Right lobe of liver (tissue), 6 donors: Measurements from ENCODE around the gene CREBBP. TPM values are rescaled to one million over a fixed set of nuclear protein-coding genes. Genes with fewer than 3 reads are reported as not detected.

Experiments used
- ATAC-seq, 4 donors: fragments of 200-7000 bp; cut with Tn5 transposase; one replicate each; pipeline ENCODE4 v1.9.1; 2020; ENCODE audit warnings: mild to moderate bottlenecking in 4 of 4, moderate library complexity in 4 of 4
- DNase-seq, 3 donors: peaks; one replicate each; pipeline ENCODE4 v3.0.0-alpha.2; 2020
- H3K27ac ChIP-seq, 3 donors: fragments of 200-600 bp; one replicate each; pipeline ENCODE4 v1.8.0; 2022
- H3K27me3 ChIP-seq, 2 donors: fragments of 200-600 bp; one replicate each; pipeline ENCODE4 v1.8.0; 2022
- H3K36me3 ChIP-seq, 4 donors: fragments of 200-600 bp; sonication (generic) in 1 of 4; one replicate each; pipeline versions ENCODE4 v1.5.1 to v1.8.0; 2017 to 2022; ENCODE audit warnings: control low read depth in 1 of 4
- H3K4me1 ChIP-seq, 4 donors: fragments of 200-600 bp; sonication (generic) in 1 of 4; one replicate each; pipeline versions ENCODE4 v1.5.1 to v1.8.0; 2017 to 2022; ENCODE audit warnings: control low read depth in 1 of 4
- H3K4me3 ChIP-seq, 3 donors: fragments of 200-600 bp; one replicate each; pipeline ENCODE4 v1.8.0; 2022
- H3K9me3 ChIP-seq, 4 donors: fragments of 200-600 bp; sonication (generic) in 1 of 4; one replicate each; pipeline versions ENCODE4 v1.5.1 to v1.8.0; 2017 to 2022; ENCODE audit warnings: control low read depth in 1 of 4
- POLR2A ChIP-seq: fragments of 450-650 bp; IDR thresholded peaks from one replicate; pipeline ENCODE4 v1.6.1; 2017; ENCODE audit warnings: antibody characterized with exemption, mild to moderate bottlenecking
- WGBS: methylation state at CpG from one replicate; pipeline ENCODE4 v1.1.6; 2018; ENCODE audit warnings: low coverage, low lambda C conversion rate; ENCODE audit not compliant: insufficient coverage; ENCODE audit errors: missing lambda C conversion rate; 5-methylcytosine and 5-hydroxymethylcytosine counted together
- intact Hi-C, 2 donors: fragments of 100-400 bp; cut with DNase I; formaldehyde crosslinking; loops; one replicate each; pipeline versions ENCODE4 v1.11.2 to v1.14.1; 2022
- total RNA-seq, 6 experiments: library from RNA; depleted of rRNA in 2 of 6; stranded (reverse); fragments of >200 nt in 2 of 6; fragmentation: NEBNext Ultra II Directional in 3 of 6; extraction: Animal tissue kit (Norgen Biotek cat#: 25700) in 3 of 6; gene quantifications; one replicate each; pipeline versions ENCODE4 v1.1.0 to v1.2.4, GENCODE V29; 2016 to 2023
- TF ChIP-seq, protein P1 (sequence below), 4 donors: fragments of 200-600 bp in 3 of 4; fragments of 450-650 bp in 1 of 4; IDR thresholded peaks; one replicate each; pipeline versions ENCODE4 v1.5.1 to v1.8.0; 2016 to 2022; ENCODE audit warnings: antibody characterized with exemption in 4 of 4, mild to moderate bottlenecking in 2 of 4
- donor health status: DM: no; HTN: yes; CAD: no.
- donor health status: DM: no; HTN: no; CAD: no.
- donor health status: DM: no; HTN: no; CAD: no.
- donor health status: DM: no; HTN: yes; CAD: no.
- donor health status: DM: no; HTN: yes; CAD: no.

Gene CREBBP
- total RNA-seq, 6 experiments from 2014 or later, result 18.1 to 39.8 (median 29.2) TPM

DNA sequence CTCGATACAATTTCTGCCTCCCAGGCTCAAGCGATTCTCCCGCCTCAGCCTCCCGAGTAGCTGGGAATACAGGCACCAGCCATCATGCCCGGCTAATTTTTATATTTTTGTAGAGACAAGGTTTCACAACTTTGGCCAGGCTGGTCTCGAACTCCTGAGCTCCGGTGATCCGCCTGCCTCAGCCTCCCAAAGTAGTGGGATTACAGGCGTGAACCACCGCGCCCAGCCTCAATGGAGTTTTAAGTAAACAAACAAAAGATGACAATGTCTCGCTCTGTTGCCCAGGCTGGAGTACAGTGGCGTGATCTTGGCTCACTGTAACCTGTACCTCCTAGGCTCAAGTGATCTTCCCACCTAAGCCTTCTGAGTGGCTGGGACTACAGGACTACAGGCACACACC is 110.6 kb downstream of the CREBBP start:
- DNase-seq, result peak in 1 of 3 donors; percentile 30

GRCh38 chr16:3769013-3769412 is 111.5 kb downstream of the CREBBP start:
- no peak for TF ChIP-seq POLR2A
- TF ChIP-seq, protein P1, sequence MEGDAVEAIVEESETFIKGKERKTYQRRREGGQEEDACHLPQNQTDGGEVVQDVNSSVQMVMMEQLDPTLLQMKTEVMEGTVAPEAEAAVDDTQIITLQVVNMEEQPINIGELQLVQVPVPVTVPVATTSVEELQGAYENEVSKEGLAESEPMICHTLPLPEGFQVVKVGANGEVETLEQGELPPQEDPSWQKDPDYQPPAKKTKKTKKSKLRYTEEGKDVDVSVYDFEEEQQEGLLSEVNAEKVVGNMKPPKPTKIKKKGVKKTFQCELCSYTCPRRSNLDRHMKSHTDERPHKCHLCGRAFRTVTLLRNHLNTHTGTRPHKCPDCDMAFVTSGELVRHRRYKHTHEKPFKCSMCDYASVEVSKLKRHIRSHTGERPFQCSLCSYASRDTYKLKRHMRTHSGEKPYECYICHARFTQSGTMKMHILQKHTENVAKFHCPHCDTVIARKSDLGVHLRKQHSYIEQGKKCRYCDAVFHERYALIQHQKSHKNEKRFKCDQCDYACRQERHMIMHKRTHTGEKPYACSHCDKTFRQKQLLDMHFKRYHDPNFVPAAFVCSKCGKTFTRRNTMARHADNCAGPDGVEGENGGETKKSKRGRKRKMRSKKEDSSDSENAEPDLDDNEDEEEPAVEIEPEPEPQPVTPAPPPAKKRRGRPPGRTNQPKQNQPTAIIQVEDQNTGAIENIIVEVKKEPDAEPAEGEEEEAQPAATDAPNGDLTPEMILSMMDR (IDR thresholded peaks at IDR 0.05), result no peak
- WGBS, result 94% methylated on average over 10 of the region's 12 CpGs
- peaks cover 0 to 8% (median 1%) of the 10 kb centered on the region in 4 donors for H3K4me1 ChIP-seq
- H3K27ac ChIP-seq, result no peak overlapping the region
- peak in 1 of 3 donors; percentile 40 for DNase-seq
- H3K36me3 ChIP-seq, result peaks cover 3 to 85% (median 33%) of the 10 kb centered on the region in 4 donors
- H3K4me3 ChIP-seq, result no peak overlapping the region
- intact Hi-C loops, result no loop called here
- H3K27me3 ChIP-seq, result no peaks in the 10 kb centered on the region
- H3K9me3 ChIP-seq, result no peaks in the 10 kb centered on the region
- ATAC-seq, result no peak

More for the DNA sequence above, 110.6 kb downstream of the CREBBP start:
- Histone ChIP-seq H3K36me3 (peaks cover 3 to 85% (median 37%) of the 10 kb centered on the region in 4 donors), H3K4me1 (peaks cover 0 to 8% (median 1%) of the 10 kb centered on the region in 4 donors), H3K9me3 (no peaks in the 10 kb centered on the region), H3K4me3 (no peak overlapping the region), H3K27ac (no peak overlapping the region), H3K27me3 (no peaks in the 10 kb centered on the region)
- WGBS, result 92% methylated on average over 5 of the region's 13 CpGs
- ATAC-seq, result no peak
- intact Hi-C loops, result no loop called here
- TF ChIP-seq, protein P1 (IDR thresholded peaks at IDR 0.05), result no peak
- TF ChIP-seq POLR2A, result no peak

GRCh38 chr16:3767333-3767986 is 113.1 kb downstream of the CREBBP start:
- DNase-seq (peak in 1 of 3 donors; percentile 13), ATAC-seq (no peak)
- Histone ChIP-seq H3K27ac (no peak overlapping the region), H3K4me1 (peaks cover 0 to 1% (median under 1%) of the 10 kb centered on the region in 4 donors), H3K27me3 (no peaks in the 10 kb centered on the region), H3K36me3 (peaks cover 3 to 86% (median 32%) of the 10 kb centered on the region in 4 donors), H3K9me3 (no peaks in the 10 kb centered on the region), H3K4me3 (no peak overlapping the region)
- intact Hi-C loops, result no loop called here
- 84% methylated on average over 9 of the region's 9 CpGs for WGBS
- TF ChIP-seq, protein P1 (IDR thresholded peaks at IDR 0.05), result no peak
- no peak for TF ChIP-seq POLR2A

DNA sequence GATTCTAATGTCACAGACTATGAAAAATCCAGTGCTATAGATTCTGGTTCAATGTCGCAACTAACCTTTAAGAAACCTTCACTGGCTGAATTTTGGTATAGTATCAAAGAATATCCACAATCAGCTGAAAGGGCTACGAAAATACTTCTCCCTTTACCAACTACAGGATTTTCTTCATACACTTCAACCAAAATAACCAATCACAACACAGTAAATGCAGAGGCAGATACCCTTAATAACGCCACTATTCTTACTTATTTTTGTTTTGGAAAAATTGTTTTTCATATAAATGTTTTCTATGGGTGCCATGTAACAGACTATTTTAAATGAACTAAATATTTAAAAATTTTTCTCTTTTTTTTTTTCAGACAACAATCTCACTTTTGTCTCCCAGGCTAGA is 114.3 kb downstream of the CREBBP start:
- H3K27ac ChIP-seq, result no peak overlapping the region
- H3K27me3 ChIP-seq, result no peaks in the 10 kb centered on the region
- ATAC-seq (no peak), DNase-seq (no peak)
- H3K36me3 ChIP-seq, result peaks cover 3 to 92% (median 32%) of the 10 kb centered on the region in 4 donors
- no peak overlapping the region for H3K4me3 ChIP-seq
- WGBS, result 98% methylated on average over 3 of the region's 3 CpGs
- H3K4me1 ChIP-seq, result no peaks in the 10 kb centered on the region
- H3K9me3 ChIP-seq, result no peaks in the 10 kb centered on the region
- TF ChIP-seq POLR2A, result no peak
- TF ChIP-seq, protein P1 (IDR thresholded peaks at IDR 0.05), result no peak
- intact Hi-C loops, result no loop called here
